ENCODE measurements around the gene OASL. TPM values are rescaled to one million over a fixed set of nuclear protein-coding genes. Genes with fewer than 3 reads are reported as not detected.

OASL gene
- total and polyA plus RNA-seq, 4 donors, result 0.60 to 11.1 (median 9.2) TPM

DNA sequence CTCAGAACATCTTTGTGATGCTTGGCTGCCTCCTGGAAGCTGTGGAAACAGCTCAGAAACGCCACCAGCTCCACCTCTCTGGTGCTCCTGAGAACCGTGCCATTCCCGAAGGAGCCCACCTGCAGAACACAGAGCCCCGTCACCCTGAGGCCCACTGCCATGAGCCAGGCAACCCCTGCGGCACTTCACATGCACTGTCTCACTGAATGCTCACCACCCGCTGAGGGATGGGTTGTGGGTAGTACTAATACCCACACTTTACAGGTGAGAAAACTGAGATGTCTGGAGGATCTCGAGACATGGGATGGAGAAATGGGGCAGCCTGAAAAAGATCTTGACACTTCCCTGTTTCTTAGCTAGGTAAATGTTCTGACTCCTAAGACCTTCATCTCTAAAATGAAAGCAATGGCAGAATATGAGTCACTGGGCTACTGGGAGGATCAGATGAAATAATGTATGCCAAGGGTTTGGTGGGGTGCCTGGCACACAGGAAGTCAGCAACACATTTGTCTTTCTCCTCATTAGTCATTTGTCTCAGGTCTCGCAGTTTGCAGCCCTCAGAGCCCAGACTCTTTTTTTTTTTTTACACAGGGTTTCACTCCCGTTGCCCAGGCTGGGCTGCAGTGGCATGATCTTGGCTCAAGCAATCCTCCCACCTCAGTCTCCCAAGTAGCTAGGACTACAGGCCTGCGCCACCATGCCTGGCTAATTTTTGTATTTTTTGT is 5.3 kb downstream of the OASL start:
- Histone ChIP-seq H3K27me3 (ENCODE audit: control insufficient read depth in 3 of 3, insufficient read depth in 3 of 3, low read length in 2 of 3) (no peaks in the 10 kb centered on the region), H3K9me3 (ENCODE audit: control insufficient read depth in 4 of 4, insufficient read depth in 3 of 4, low read length in 3 of 4) (no peaks in the 10 kb centered on the region), H3K4me3 (no peak overlapping the region), H3K36me3 (ENCODE audit: control insufficient read depth in 4 of 4, insufficient read depth in 4 of 4, low read length in 4 of 4) (peaks cover 0 to 2% (median 0%) of the 10 kb centered on the region in 4 donors), H3K9ac (ENCODE audit: insufficient read depth in 1 of 2, low read length in 2 of 2) (no peak overlapping the region), H3K27ac (ENCODE audit: low read depth in 1 of 2, low read length in 1 of 2) (no peak overlapping the region), H3K4me1 (ENCODE audit: control insufficient read depth in 5 of 5, insufficient read depth in 5 of 5, low read length in 5 of 5) (peaks cover 0 to 11% (median 0%) of the 10 kb centered on the region in 5 donors)
- 84% methylated on average over 10 of the region's 10 CpGs for WGBS, 2 donors
- TF ChIP-seq, protein P1, sequence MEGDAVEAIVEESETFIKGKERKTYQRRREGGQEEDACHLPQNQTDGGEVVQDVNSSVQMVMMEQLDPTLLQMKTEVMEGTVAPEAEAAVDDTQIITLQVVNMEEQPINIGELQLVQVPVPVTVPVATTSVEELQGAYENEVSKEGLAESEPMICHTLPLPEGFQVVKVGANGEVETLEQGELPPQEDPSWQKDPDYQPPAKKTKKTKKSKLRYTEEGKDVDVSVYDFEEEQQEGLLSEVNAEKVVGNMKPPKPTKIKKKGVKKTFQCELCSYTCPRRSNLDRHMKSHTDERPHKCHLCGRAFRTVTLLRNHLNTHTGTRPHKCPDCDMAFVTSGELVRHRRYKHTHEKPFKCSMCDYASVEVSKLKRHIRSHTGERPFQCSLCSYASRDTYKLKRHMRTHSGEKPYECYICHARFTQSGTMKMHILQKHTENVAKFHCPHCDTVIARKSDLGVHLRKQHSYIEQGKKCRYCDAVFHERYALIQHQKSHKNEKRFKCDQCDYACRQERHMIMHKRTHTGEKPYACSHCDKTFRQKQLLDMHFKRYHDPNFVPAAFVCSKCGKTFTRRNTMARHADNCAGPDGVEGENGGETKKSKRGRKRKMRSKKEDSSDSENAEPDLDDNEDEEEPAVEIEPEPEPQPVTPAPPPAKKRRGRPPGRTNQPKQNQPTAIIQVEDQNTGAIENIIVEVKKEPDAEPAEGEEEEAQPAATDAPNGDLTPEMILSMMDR (IDR thresholded peaks at IDR 0.05; ENCODE audit: control extremely low read depth, extremely low read depth), result no peak
- ATAC-seq (ENCODE audit: insufficient read depth, low FRiP score) (peak; percentile 8), DNase-seq (no peak)

DNA sequence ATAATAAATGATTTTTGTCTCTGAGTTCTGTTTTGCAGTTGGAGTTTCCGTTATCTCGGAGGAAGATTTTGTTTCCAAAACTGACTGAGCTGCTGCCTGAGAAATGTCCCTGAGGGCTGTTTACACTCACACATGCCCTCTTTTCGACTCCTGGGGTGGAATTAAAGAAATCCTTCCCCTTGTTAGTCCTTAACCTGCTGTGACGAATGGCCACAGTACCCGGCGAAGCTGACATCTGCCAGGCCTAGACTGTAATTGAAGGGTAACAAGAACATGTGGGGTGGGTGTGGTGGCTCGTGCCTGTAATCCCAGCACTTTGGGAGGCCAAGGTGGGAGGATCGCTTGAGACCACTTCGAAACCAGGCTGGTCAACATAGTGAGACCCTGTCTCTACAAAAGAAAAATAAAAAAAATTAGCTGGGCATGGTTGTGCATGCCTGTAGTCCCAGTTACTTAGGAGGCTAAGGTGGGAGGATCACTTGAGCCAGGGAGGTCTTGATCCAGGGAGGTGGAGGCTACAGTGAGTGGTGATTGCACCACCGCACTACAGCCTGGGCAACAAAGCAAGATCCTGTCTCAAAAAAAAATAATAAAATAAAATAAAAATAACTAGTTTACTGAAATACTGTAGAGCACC is 8.4 kb downstream of the OASL start:
- no peak overlapping the region for H3K9ac ChIP-seq (ENCODE audit: insufficient read depth in 1 of 2, low read length in 2 of 2)
- H3K9me3 ChIP-seq (ENCODE audit: control insufficient read depth in 4 of 4, insufficient read depth in 3 of 4, low read length in 3 of 4), result no peaks in the 10 kb centered on the region
- no peaks in the 10 kb centered on the region for H3K27me3 ChIP-seq (ENCODE audit: control insufficient read depth in 3 of 3, insufficient read depth in 3 of 3, low read length in 2 of 3)
- DNase-seq (no peak), ATAC-seq (ENCODE audit: insufficient read depth, low FRiP score) (no peak)
- no peak overlapping the region for H3K27ac ChIP-seq (ENCODE audit: low read depth in 1 of 2, low read length in 1 of 2)
- no peak overlapping the region for H3K4me3 ChIP-seq
- H3K36me3 ChIP-seq (ENCODE audit: control insufficient read depth in 4 of 4, insufficient read depth in 4 of 4, low read length in 4 of 4), result peaks cover 0 to 8% (median 0%) of the 10 kb centered on the region in 4 donors
- TF ChIP-seq, protein P1 (IDR thresholded peaks at IDR 0.05; ENCODE audit: control extremely low read depth, extremely low read depth), result no peak
- WGBS, 2 donors, result 76 to 79% methylated on average over 10 of the region's 10 CpGs
- H3K4me1 ChIP-seq (ENCODE audit: control insufficient read depth in 5 of 5, insufficient read depth in 5 of 5, low read length in 5 of 5), result peaks cover 0 to 7% (median 0%) of the 10 kb centered on the region in 5 donors

DNA sequence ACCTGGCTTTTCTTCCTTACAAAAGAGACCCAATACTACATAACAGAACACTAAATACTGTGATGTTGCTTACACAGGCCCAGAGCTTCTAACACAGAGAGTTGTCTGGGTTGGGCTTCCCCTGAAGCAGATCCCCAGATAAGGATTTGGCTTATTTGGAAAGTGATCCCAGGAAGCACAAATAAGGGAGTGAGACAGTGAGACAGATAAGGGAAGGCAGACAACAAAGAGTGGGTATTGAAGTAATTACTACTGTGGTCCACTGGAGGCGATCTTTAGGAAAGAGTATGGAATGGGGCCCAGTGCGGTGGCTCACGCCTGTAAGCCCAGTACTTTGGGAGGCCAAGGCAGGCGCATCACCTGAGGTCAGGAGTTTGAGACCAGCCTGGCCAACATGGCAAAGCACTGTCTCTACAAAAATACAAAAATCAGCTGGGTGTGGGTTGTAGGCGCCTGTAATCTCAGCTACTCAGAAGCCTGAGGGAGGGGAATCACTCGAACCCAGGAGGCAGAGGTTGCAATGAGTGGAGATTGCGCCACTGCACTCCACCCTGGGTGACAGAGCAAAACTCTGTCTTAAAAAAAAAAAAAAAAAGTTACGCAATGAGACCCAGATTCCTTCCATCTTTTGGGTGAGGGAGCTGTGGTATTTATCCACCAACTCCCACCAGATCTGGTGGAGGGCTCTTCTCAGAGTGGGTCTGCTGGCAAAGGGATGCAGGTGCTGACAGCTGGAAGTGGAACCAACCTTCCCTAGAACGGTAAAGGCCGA is 12.6 kb downstream of the OASL start:
- Histone ChIP-seq H3K27me3 (ENCODE audit: control insufficient read depth in 3 of 3, insufficient read depth in 3 of 3, low read length in 2 of 3) (no peaks in the 10 kb centered on the region), H3K9me3 (ENCODE audit: control insufficient read depth in 4 of 4, insufficient read depth in 3 of 4, low read length in 3 of 4) (no peaks in the 10 kb centered on the region), H3K4me1 (ENCODE audit: control insufficient read depth in 5 of 5, insufficient read depth in 5 of 5, low read length in 5 of 5) (no peaks in the 10 kb centered on the region), H3K27ac (ENCODE audit: low read depth in 1 of 2, low read length in 1 of 2) (no peak overlapping the region), H3K9ac (ENCODE audit: insufficient read depth in 1 of 2, low read length in 2 of 2) (no peak overlapping the region), H3K36me3 (ENCODE audit: control insufficient read depth in 4 of 4, insufficient read depth in 4 of 4, low read length in 4 of 4) (peaks cover 0 to 8% (median 0%) of the 10 kb centered on the region in 4 donors), H3K4me3 (no peak overlapping the region)
- WGBS, 2 donors, result 82 to 86% methylated on average over 10 of the region's 10 CpGs
- TF ChIP-seq, protein P1 (IDR thresholded peaks at IDR 0.05; ENCODE audit: control extremely low read depth, extremely low read depth), result no peak
- DNase-seq (no peak), ATAC-seq (ENCODE audit: insufficient read depth, low FRiP score) (no peak)
